ENCODE data around the gene RPS6KA3. TPM values are rescaled to one million over a fixed set of nuclear protein-coding genes. Genes with fewer than 3 reads are reported as not detected.
A peak's percentile ranks its signal among the peaks of the same experiment; 100 is the strongest.

Gene RPS6KA3
- total and polyA plus RNA-seq, 5 donors from 2014 or later, result 18.3 to 56.1 (median 23.7) TPM

- no peak overlapping the region for H3K4me3 ChIP-seq (ENCODE audit: low read depth, low read length)
- Mint-ChIP-seq H3K9me3 (no peaks in the 10 kb centered on the region), H3K4me1 (peaks cover 12 to 39% (median 21%) of the 10 kb centered on the region in 4 donors), H3K27ac (no peak overlapping the region), H3K36me3 (peaks cover 22% of the 10 kb centered on the region), H3K27me3 (no peaks in the 10 kb centered on the region), H3K4me3 (no peak overlapping the region)
- H3K4me1 ChIP-seq (ENCODE audit: control insufficient read depth, insufficient read depth, low read length, poor library complexity, severe bottlenecking), result no peaks in the 10 kb centered on the region
- peaks cover 37% of the 10 kb centered on the region for H3K36me3 ChIP-seq (ENCODE audit: control insufficient read depth, insufficient read depth, low read length)
- H3K27me3 ChIP-seq (ENCODE audit: control insufficient read depth, insufficient read depth, low read length), result no peaks in the 10 kb centered on the region
- no peaks in the 10 kb centered on the region for H3K9me3 ChIP-seq (ENCODE audit: control insufficient read depth in 2 of 2, low read length in 2 of 2)
- H3K27ac ChIP-seq (ENCODE audit: insufficient read depth, low read length, poor library complexity, severe bottlenecking), result no peak overlapping the region
- ATAC-seq (ENCODE audit: low read depth in 2 of 2) (no peak), DNase-seq (no peak)
Measured at GRCh38 chrX:20229155-20229554, 37.6 kb downstream of the RPS6KA3 start.

GRCh38 chrX:20228245-20228644 lies 38.5 kb downstream of the RPS6KA3 start:
- DNase-seq, result no peak
- no peaks in the 10 kb centered on the region for H3K9me3 Mint-ChIP-seq
- H3K4me1 ChIP-seq (ENCODE audit: control insufficient read depth, insufficient read depth, low read length, poor library complexity, severe bottlenecking), result no peaks in the 10 kb centered on the region
- no peak for ATAC-seq (ENCODE audit: low read depth in 2 of 2)
- no peak overlapping the region for H3K27ac ChIP-seq (ENCODE audit: insufficient read depth, low read length, poor library complexity, severe bottlenecking)
- H3K4me1 Mint-ChIP-seq, result peaks cover 19 to 43% (median 25%) of the 10 kb centered on the region in 4 donors
- H3K27ac Mint-ChIP-seq, result peak overlapping the region in 1 of 3 donors; percentile 43
- H3K27me3 ChIP-seq (ENCODE audit: control insufficient read depth, insufficient read depth, low read length), result no peaks in the 10 kb centered on the region
- peaks cover 32% of the 10 kb centered on the region for H3K36me3 ChIP-seq (ENCODE audit: control insufficient read depth, insufficient read depth, low read length)
- H3K36me3 Mint-ChIP-seq, result peaks cover 22% of the 10 kb centered on the region
- no peak overlapping the region for H3K4me3 ChIP-seq (ENCODE audit: low read depth, low read length)
- H3K9me3 ChIP-seq (ENCODE audit: control insufficient read depth in 2 of 2, low read length in 2 of 2), result no peaks in the 10 kb centered on the region
- H3K27me3 Mint-ChIP-seq, result no peaks in the 10 kb centered on the region
- H3K4me3 Mint-ChIP-seq, result no peak overlapping the region

GRCh38 chrX:20227116-20227515 lies 39.6 kb downstream of the RPS6KA3 start:
- Mint-ChIP-seq H3K4me3 (no peak overlapping the region), H3K36me3 (peaks cover 18% of the 10 kb centered on the region), H3K27me3 (no peaks in the 10 kb centered on the region), H3K9me3 (no peaks in the 10 kb centered on the region), H3K27ac (peak overlapping the region in 1 of 3 donors; percentile 53), H3K4me1 (peaks cover 19 to 43% (median 26%) of the 10 kb centered on the region in 4 donors)
- Histone ChIP-seq H3K27me3 (ENCODE audit: control insufficient read depth, insufficient read depth, low read length) (no peaks in the 10 kb centered on the region), H3K27ac (ENCODE audit: insufficient read depth, low read length, poor library complexity, severe bottlenecking) (no peak overlapping the region), H3K36me3 (ENCODE audit: control insufficient read depth, insufficient read depth, low read length) (peaks cover 23% of the 10 kb centered on the region), H3K9me3 (ENCODE audit: control insufficient read depth in 2 of 2, low read length in 2 of 2) (no peaks in the 10 kb centered on the region), H3K4me1 (ENCODE audit: control insufficient read depth, insufficient read depth, low read length, poor library complexity, severe bottlenecking) (no peaks in the 10 kb centered on the region), H3K4me3 (ENCODE audit: low read depth, low read length) (no peak overlapping the region)
- ATAC-seq (ENCODE audit: low read depth in 2 of 2), result no peak
- DNase-seq, result no peak

- Histone ChIP-seq H3K27ac (ENCODE audit: insufficient read depth, low read length, poor library complexity, severe bottlenecking) (no peak overlapping the region), H3K4me1 (ENCODE audit: control insufficient read depth, insufficient read depth, low read length, poor library complexity, severe bottlenecking) (no peaks in the 10 kb centered on the region), H3K27me3 (ENCODE audit: control insufficient read depth, insufficient read depth, low read length) (no peaks in the 10 kb centered on the region), H3K36me3 (ENCODE audit: control insufficient read depth, insufficient read depth, low read length) (peaks cover 15% of the 10 kb centered on the region), H3K4me3 (ENCODE audit: low read depth, low read length) (peak overlapping the region; percentile 7), H3K9me3 (ENCODE audit: control insufficient read depth in 2 of 2, low read length in 2 of 2) (no peaks in the 10 kb centered on the region)
- Mint-ChIP-seq H3K4me1 (peaks cover 19 to 45% (median 29%) of the 10 kb centered on the region in 4 donors), H3K36me3 (peaks cover 16% of the 10 kb centered on the region), H3K27me3 (no peaks in the 10 kb centered on the region), H3K27ac (no peak overlapping the region), H3K9me3 (no peaks in the 10 kb centered on the region), H3K4me3 (no peak overlapping the region)
- ATAC-seq (ENCODE audit: low read depth in 2 of 2) (no peak), DNase-seq (no peak)
Measured at GRCh38 chrX:20225488-20225833, 41.2 kb downstream of the RPS6KA3 start.

- DNase-seq (peak in 1 of 3 donors; percentile 3), ATAC-seq (ENCODE audit: low read depth in 2 of 2) (no peak)
- Histone ChIP-seq H3K27me3 (ENCODE audit: control insufficient read depth, insufficient read depth, low read length) (no peaks in the 10 kb centered on the region), H3K4me3 (ENCODE audit: low read depth, low read length) (peak overlapping the region; percentile 26), H3K9me3 (ENCODE audit: control insufficient read depth in 2 of 2, low read length in 2 of 2) (no peaks in the 10 kb centered on the region), H3K36me3 (ENCODE audit: control insufficient read depth, insufficient read depth, low read length) (peaks cover 10% of the 10 kb centered on the region), H3K27ac (ENCODE audit: insufficient read depth, low read length, poor library complexity, severe bottlenecking) (no peak overlapping the region), H3K4me1 (ENCODE audit: control insufficient read depth, insufficient read depth, low read length, poor library complexity, severe bottlenecking) (no peaks in the 10 kb centered on the region)
- peaks cover 19 to 46% (median 28%) of the 10 kb centered on the region in 4 donors for H3K4me1 Mint-ChIP-seq
- H3K27me3 Mint-ChIP-seq, result no peaks in the 10 kb centered on the region
- no peak overlapping the region for H3K27ac Mint-ChIP-seq
- H3K36me3 Mint-ChIP-seq, result peaks cover 11% of the 10 kb centered on the region
- no peaks in the 10 kb centered on the region for H3K9me3 Mint-ChIP-seq
- no peak overlapping the region for H3K4me3 Mint-ChIP-seq
Measured at GRCh38 chrX:20224814-20225487, 41.8 kb downstream of the RPS6KA3 start.

GRCh38 chrX:20221902-20222301 lies 44.8 kb downstream of the RPS6KA3 start:
- no peaks in the 10 kb centered on the region for H3K9me3 ChIP-seq (ENCODE audit: control insufficient read depth in 2 of 2, low read length in 2 of 2)
- no peak overlapping the region for H3K4me3 Mint-ChIP-seq
- no peaks in the 10 kb centered on the region for H3K36me3 ChIP-seq (ENCODE audit: control insufficient read depth, insufficient read depth, low read length)
- ATAC-seq (ENCODE audit: low read depth in 2 of 2) (no peak), DNase-seq (no peak)
- no peak overlapping the region for H3K27ac ChIP-seq (ENCODE audit: insufficient read depth, low read length, poor library complexity, severe bottlenecking)
- H3K27me3 Mint-ChIP-seq, result no peaks in the 10 kb centered on the region
- H3K4me1 ChIP-seq (ENCODE audit: control insufficient read depth, insufficient read depth, low read length, poor library complexity, severe bottlenecking), result peaks cover 12% of the 10 kb centered on the region
- no peaks in the 10 kb centered on the region for H3K27me3 ChIP-seq (ENCODE audit: control insufficient read depth, insufficient read depth, low read length)
- H3K36me3 Mint-ChIP-seq, result peaks cover 3% of the 10 kb centered on the region
- H3K4me1 Mint-ChIP-seq, result peaks cover 17 to 63% (median 31%) of the 10 kb centered on the region in 4 donors
- no peak overlapping the region for H3K27ac Mint-ChIP-seq
- no peaks in the 10 kb centered on the region for H3K9me3 Mint-ChIP-seq
- no peak overlapping the region for H3K4me3 ChIP-seq (ENCODE audit: low read depth, low read length)

GRCh38 chrX:20218836-20219505 lies 47.7 kb downstream of the RPS6KA3 start:
- H3K4me3 Mint-ChIP-seq, result peak overlapping the region in 1 of 4 donors; percentile 68
- ATAC-seq (ENCODE audit: low read depth in 2 of 2), result no peak
- peaks cover 14% of the 10 kb centered on the region for H3K4me1 ChIP-seq (ENCODE audit: control insufficient read depth, insufficient read depth, low read length, poor library complexity, severe bottlenecking)
- H3K36me3 Mint-ChIP-seq, result no peaks in the 10 kb centered on the region
- peaks cover 2% of the 10 kb centered on the region for H3K36me3 ChIP-seq (ENCODE audit: control insufficient read depth, insufficient read depth, low read length)
- H3K27me3 ChIP-seq (ENCODE audit: control insufficient read depth, insufficient read depth, low read length), result no peaks in the 10 kb centered on the region
- no peak for DNase-seq
- no peaks in the 10 kb centered on the region for H3K9me3 ChIP-seq (ENCODE audit: control insufficient read depth in 2 of 2, low read length in 2 of 2)
- H3K9me3 Mint-ChIP-seq, result no peaks in the 10 kb centered on the region
- no peak overlapping the region for H3K27ac Mint-ChIP-seq
- H3K4me1 Mint-ChIP-seq, result peaks cover 24 to 54% (median 32%) of the 10 kb centered on the region in 4 donors
- H3K4me3 ChIP-seq (ENCODE audit: low read depth, low read length), result no peak overlapping the region
- H3K27ac ChIP-seq (ENCODE audit: insufficient read depth, low read length, poor library complexity, severe bottlenecking), result no peak overlapping the region
- H3K27me3 Mint-ChIP-seq, result no peaks in the 10 kb centered on the region

- Histone ChIP-seq H3K4me1 (ENCODE audit: control insufficient read depth, insufficient read depth, low read length, poor library complexity, severe bottlenecking) (peaks cover 14% of the 10 kb centered on the region), H3K36me3 (ENCODE audit: control insufficient read depth, insufficient read depth, low read length) (peaks cover 2% of the 10 kb centered on the region), H3K27me3 (ENCODE audit: control insufficient read depth, insufficient read depth, low read length) (no peaks in the 10 kb centered on the region), H3K27ac (ENCODE audit: insufficient read depth, low read length, poor library complexity, severe bottlenecking) (no peak overlapping the region), H3K4me3 (ENCODE audit: low read depth, low read length) (no peak overlapping the region), H3K9me3 (ENCODE audit: control insufficient read depth in 2 of 2, low read length in 2 of 2) (no peaks in the 10 kb centered on the region)
- Mint-ChIP-seq H3K4me1 (peaks cover 18 to 53% (median 34%) of the 10 kb centered on the region in 4 donors), H3K27me3 (no peaks in the 10 kb centered on the region), H3K27ac (no peak overlapping the region), H3K9me3 (no peaks in the 10 kb centered on the region), H3K36me3 (no peaks in the 10 kb centered on the region), H3K4me3 (no peak overlapping the region)
- DNase-seq (no peak), ATAC-seq (ENCODE audit: low read depth in 2 of 2) (no peak)
Measured at GRCh38 chrX:20217906-20218305, 48.8 kb downstream of the RPS6KA3 start.

All from CD4-positive, CD25-positive, alpha-beta regulatory T cell (primary cell).